Liver (tissue), 2 donors: ENCODE measurements around the gene ING5.

ENCODE experiments used
- CTCF ChIP-seq: fragments of 150-350 bp; IDR thresholded peaks from 2 replicates; pipeline ENCODE4 v1.5.1; 2017; ENCODE audit warnings: improper control_type of control experiment, low read depth, low read length; ENCODE audit not compliant: missing input control
- YY1 ChIP-seq: IDR thresholded peaks from 2 replicates; pipeline ENCODE4 v1.6.1; 2016; ENCODE audit warnings: antibody characterized with exemption, mild to moderate bottlenecking
- donor health status: healthy.

- no peak for TF ChIP-seq CTCF
- TF ChIP-seq YY1, result no peak
These were observed 1.3 kb downstream of the ING5 start for GRCh38 chr2:241703032-241703604.
